ENCODE results near the gene PAPSS2. TPM values are rescaled to one million over a fixed set of nuclear protein-coding genes. Genes with fewer than 3 reads are reported as not detected.
"Not testable (repeated sequence)": the region's sequence is repeated elsewhere in the genome, so short reads cannot be mapped to it uniquely, and the experiment has no call there.

Gene PAPSS2
- total RNA-seq, 4 donors from 2014 or later: 2.2 to 5.1 (median 4.5) TPM

GRCh38 chr10:87740254-87740655, 80.6 kb downstream of the PAPSS2 start:
- no peak for TF ChIP-seq POLR2A (IDR thresholded peaks at IDR 0.05)
- intact Hi-C loops (cut with DNase I; ENCODE audit: low total_unique reads): no loop called here
- no peak for DNase-seq (ENCODE audit: low spot score in 2 of 2)
- no peak overlapping the region for H3K4me3 ChIP-seq (ENCODE audit: low read depth, poor library complexity, severe bottlenecking)

- intact Hi-C loops (cut with DNase I; ENCODE audit: low total_unique reads); DNase-seq (ENCODE audit: low spot score in 2 of 2): not testable (repeated sequence)
- WGBS, 2 donors: 92 to 94% methylated on average over 18 of the region's 18 CpGs
These were observed 83.4 kb downstream of the PAPSS2 start for GRCh38 chr10:87742992-87743610.

GRCh38 chr10:87744606-87745005, 84.9 kb downstream of the PAPSS2 start:
- TF ChIP-seq POLR2A (IDR thresholded peaks at IDR 0.05): no peak
- TF ChIP-seq CTCF (IDR thresholded peaks at IDR 0.05): no peak
- WGBS, 2 donors: 95 to 96% methylated on average over 2 of the region's 2 CpGs
- intact Hi-C loops (cut with DNase I; ENCODE audit: low total_unique reads): no loop called here
- no peak for DNase-seq (ENCODE audit: low spot score in 2 of 2)
- H3K4me3 ChIP-seq (ENCODE audit: low read depth, poor library complexity, severe bottlenecking): no peak overlapping the region

More at GRCh38 chr10:87742992-87743610, 83.4 kb downstream of the PAPSS2 start:
- H3K4me3 ChIP-seq (ENCODE audit: low read depth, poor library complexity, severe bottlenecking): not testable (repeated sequence)

GRCh38 chr10:87746911-87747310, 87.2 kb downstream of the PAPSS2 start:
- intact Hi-C loops (cut with DNase I; ENCODE audit: low total_unique reads): no loop called here
- 55 to 62% methylated on average over 4 of the region's 4 CpGs for WGBS, 2 donors
- no peak overlapping the region for H3K4me3 ChIP-seq (ENCODE audit: low read depth, poor library complexity, severe bottlenecking)
- no peak for TF ChIP-seq POLR2A (IDR thresholded peaks at IDR 0.05)
- no peak for TF ChIP-seq CTCF (IDR thresholded peaks at IDR 0.05)
- no peak for DNase-seq (ENCODE audit: low spot score in 2 of 2)

GRCh38 chr10:87748244-87748643, 88.6 kb downstream of the PAPSS2 start:
- H3K4me3 ChIP-seq (ENCODE audit: low read depth, poor library complexity, severe bottlenecking); intact Hi-C loops (cut with DNase I; ENCODE audit: low total_unique reads): not testable (repeated sequence)
- 74 to 80% methylated on average over 4 of the region's 4 CpGs for WGBS, 2 donors

GRCh38 chr10:87750001-87750671, 90.5 kb downstream of the PAPSS2 start:
- H3K4me3 ChIP-seq (ENCODE audit: low read depth, poor library complexity, severe bottlenecking): no peak overlapping the region
- intact Hi-C loops (cut with DNase I; ENCODE audit: low total_unique reads): no loop called here
- no peak for DNase-seq (ENCODE audit: low spot score in 2 of 2)
- TF ChIP-seq POLR2A (IDR thresholded peaks at IDR 0.05) (no peak), CTCF (IDR thresholded peaks at IDR 0.05) (no peak)
- 56 to 64% methylated on average over 5 of the region's 5 CpGs for WGBS, 2 donors

More at GRCh38 chr10:87748244-87748643, 88.6 kb downstream of the PAPSS2 start:
- DNase-seq (ENCODE audit: low spot score in 2 of 2): not testable (repeated sequence)

- intact Hi-C loops (cut with DNase I; ENCODE audit: low total_unique reads): no loop called here
- no peak for DNase-seq (ENCODE audit: low spot score in 2 of 2)
- TF ChIP-seq POLR2A (IDR thresholded peaks at IDR 0.05) (no peak), CTCF (IDR thresholded peaks at IDR 0.05) (no peak)
- no peak overlapping the region for H3K4me3 ChIP-seq (ENCODE audit: low read depth, poor library complexity, severe bottlenecking)
These were observed 91.1 kb downstream of the PAPSS2 start for GRCh38 chr10:87750817-87751216.

Measured in lower leg skin (tissue), 4 donors.